Mesothelial cell of epicardium (in vitro differentiated cells): ENCODE data around the gene FXYD1. TPM values are rescaled to one million over a fixed set of nuclear protein-coding genes. Genes with fewer than 3 reads are reported as not detected.

Experiments used
- DNase-seq, 2 experiments: peaks; one replicate each; pipeline ENCODE4 v3.0.0; 2021; ENCODE audit warnings: low spot score in 2 of 2; ENCODE audit not compliant: unreplicated experiment in 2 of 2
- H3K27ac Mint-ChIP-seq: 2 replicates; pipeline ENCODE4 v1.8.0; 2021; ENCODE audit warnings: mixed read lengths
- H3K27me3 Mint-ChIP-seq: 2 replicates; pipeline ENCODE4 v1.8.0; 2021; ENCODE audit warnings: low read depth, mixed read lengths
- H3K36me3 Mint-ChIP-seq: 2 replicates; pipeline ENCODE4 v1.8.0; 2021; ENCODE audit warnings: mixed read lengths
- H3K4me1 Mint-ChIP-seq: 2 replicates; pipeline ENCODE4 v1.8.0; 2021; ENCODE audit warnings: mixed read lengths
- H3K4me3 Mint-ChIP-seq: 2 replicates; pipeline ENCODE4 v1.8.0; 2021; ENCODE audit warnings: mild to moderate bottlenecking, moderate library complexity, mixed read lengths
- H3K9me3 Mint-ChIP-seq: 2 replicates; pipeline ENCODE4 v1.8.0; 2021; ENCODE audit warnings: mixed read lengths
- total RNA-seq: library from RNA; stranded (reverse); gene quantifications from 3 replicates; pipeline ENCODE4 v1.2.1, GENCODE V29; 2021
- TF ChIP-seq, protein P1 (sequence below): fragments of 200-600 bp; sonication (generic); IDR thresholded peaks from one replicate; pipeline ENCODE4 v1.5.0; 2021; ENCODE audit warnings: antibody characterized with exemption; ENCODE audit not compliant: unreplicated experiment

The FXYD1 gene
- total RNA-seq, 1 donor from 2014 or later, result 3.6 TPM

DNA sequence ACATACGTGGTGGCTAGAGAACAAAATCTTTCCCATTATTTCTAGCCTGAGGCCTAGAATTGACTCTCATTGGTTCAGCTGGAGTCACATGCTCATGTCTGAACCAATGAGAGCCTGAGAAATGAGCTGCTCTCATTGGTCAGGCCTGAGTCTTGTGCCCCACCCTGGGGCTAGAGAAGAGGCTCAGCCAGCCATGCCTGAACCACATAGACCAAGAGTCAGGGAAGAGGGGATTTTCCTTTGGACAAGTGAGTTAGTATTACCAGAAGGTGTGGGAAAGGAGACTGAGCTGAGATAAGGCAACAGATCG is 22.8 kb downstream of the FXYD1 start:
- H3K4me1 Mint-ChIP-seq, result no peaks in the 10 kb centered on the region
- peaks cover 3% of the 10 kb centered on the region for H3K27me3 Mint-ChIP-seq
- no peak overlapping the region for H3K27ac Mint-ChIP-seq
- H3K4me3 Mint-ChIP-seq, result no peak overlapping the region
- peaks cover 27% of the 10 kb centered on the region for H3K9me3 Mint-ChIP-seq
- TF ChIP-seq, protein P1, sequence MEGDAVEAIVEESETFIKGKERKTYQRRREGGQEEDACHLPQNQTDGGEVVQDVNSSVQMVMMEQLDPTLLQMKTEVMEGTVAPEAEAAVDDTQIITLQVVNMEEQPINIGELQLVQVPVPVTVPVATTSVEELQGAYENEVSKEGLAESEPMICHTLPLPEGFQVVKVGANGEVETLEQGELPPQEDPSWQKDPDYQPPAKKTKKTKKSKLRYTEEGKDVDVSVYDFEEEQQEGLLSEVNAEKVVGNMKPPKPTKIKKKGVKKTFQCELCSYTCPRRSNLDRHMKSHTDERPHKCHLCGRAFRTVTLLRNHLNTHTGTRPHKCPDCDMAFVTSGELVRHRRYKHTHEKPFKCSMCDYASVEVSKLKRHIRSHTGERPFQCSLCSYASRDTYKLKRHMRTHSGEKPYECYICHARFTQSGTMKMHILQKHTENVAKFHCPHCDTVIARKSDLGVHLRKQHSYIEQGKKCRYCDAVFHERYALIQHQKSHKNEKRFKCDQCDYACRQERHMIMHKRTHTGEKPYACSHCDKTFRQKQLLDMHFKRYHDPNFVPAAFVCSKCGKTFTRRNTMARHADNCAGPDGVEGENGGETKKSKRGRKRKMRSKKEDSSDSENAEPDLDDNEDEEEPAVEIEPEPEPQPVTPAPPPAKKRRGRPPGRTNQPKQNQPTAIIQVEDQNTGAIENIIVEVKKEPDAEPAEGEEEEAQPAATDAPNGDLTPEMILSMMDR, result no peak
- peaks cover 34% of the 10 kb centered on the region for H3K36me3 Mint-ChIP-seq
- no peak for DNase-seq

DNA sequence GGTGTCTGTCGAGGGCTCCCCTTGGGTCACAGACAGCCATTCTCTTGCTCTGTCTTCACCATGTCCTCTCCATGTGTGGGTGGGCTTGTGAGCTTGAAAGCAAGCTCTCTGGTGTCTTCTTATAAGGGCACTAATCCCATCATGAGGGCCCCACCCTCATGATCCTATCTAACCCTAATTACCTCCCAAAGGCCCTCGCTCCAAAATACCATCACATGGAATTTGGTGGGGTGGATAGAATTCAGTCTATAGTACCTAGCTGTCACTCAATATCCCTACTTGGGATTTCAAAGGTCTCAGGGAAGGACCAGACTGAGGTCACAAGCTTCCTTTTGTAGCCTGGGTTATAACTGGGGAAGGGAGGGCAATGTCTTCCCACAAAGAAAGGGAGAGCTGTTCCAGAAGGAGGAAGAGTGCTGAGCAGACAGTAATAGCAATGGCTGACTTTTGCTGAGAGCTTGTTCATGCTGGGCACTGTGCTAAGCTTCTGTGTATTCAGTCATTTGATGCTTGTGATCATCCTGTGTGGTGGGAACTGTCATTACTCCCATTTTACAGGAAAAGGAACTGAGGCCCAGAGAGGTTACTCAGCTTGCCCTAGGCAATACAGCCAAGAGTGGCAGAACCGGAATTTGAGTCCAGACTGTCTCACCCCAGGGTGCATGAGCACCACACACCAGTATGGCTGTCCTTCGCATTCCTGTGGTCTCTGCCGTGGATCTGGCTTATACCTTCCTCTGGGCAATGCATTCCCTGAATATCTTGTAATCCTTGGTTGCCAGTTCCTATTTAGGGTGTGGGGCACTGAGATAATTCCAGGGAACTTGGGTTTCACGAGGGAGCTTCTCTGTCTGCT is 24.1 kb downstream of the FXYD1 start:
- peaks cover 39% of the 10 kb centered on the region for H3K36me3 Mint-ChIP-seq
- H3K4me3 Mint-ChIP-seq, result no peak overlapping the region
- peaks cover 33% of the 10 kb centered on the region for H3K9me3 Mint-ChIP-seq
- H3K27ac Mint-ChIP-seq, result no peak overlapping the region
- DNase-seq, result no peak
- TF ChIP-seq, protein P1, result no peak
- no peaks in the 10 kb centered on the region for H3K27me3 Mint-ChIP-seq
- H3K4me1 Mint-ChIP-seq, result no peaks in the 10 kb centered on the region

DNA sequence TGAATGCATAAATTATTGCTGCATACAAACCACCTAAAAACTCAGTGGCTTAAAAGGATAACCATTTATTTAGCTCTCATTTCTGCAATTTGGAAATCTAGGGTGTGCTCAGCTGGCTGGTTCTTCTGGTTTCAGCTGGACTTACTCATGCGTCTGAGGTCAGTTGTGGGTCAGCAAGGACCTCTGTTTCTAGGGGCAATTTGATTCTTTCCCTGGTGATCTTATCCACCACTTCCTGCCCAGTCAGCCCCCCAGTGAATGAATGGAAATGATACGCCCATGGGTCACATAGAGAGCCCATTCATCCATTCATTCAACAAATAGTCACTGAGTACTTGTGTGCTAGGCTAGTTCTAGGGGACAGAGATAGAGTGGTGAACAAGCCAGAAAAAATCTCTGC is 25.8 kb downstream of the FXYD1 start:
- Mint-ChIP-seq H3K4me3 (no peak overlapping the region), H3K4me1 (no peaks in the 10 kb centered on the region), H3K27me3 (no peaks in the 10 kb centered on the region), H3K36me3 (peaks cover 38% of the 10 kb centered on the region), H3K9me3 (peaks cover 33% of the 10 kb centered on the region), H3K27ac (no peak overlapping the region)
- no peak for DNase-seq
- TF ChIP-seq, protein P1, result no peak

DNA sequence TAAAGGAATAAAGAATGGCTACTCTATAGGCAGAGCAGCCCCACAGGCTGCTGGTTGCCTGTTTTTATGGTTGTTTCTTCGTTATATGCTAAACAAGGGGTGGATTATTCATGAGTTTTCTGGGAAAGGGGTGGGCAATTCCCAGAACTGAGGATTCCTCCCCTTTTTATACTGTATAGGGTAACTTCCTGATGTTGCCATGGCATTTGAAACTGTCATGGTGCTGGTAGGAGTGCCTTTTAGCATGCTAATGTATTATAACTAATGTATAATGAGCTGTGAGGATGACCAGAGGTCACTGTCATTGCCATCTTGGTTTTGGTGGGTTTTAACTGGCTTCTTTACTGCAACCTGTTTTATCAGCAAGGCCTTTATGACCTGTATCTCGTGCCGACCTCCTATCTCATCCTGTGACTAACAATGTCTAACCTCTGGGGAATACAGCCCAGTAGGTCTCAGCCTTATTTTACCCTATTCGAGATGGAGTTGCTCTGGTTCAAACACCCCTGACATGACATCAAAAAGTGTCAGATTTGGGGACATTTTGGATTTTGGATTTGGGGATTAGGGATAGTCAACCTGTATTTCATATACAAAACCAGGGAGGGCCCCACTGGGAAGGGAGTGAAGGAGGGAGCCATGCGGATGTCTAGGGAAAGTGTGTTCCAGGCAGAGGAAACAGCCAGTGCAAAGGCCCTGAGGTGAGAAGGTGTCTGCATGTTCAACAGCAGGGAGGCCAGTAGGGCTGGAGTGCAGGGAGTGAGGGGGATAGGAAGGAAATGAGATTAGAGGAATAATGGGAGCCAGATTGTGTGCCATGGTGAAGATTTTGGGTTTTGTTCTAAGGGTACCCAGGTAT is 26.8 kb downstream of the FXYD1 start:
- H3K36me3 Mint-ChIP-seq, result peaks cover 38% of the 10 kb centered on the region

DNA sequence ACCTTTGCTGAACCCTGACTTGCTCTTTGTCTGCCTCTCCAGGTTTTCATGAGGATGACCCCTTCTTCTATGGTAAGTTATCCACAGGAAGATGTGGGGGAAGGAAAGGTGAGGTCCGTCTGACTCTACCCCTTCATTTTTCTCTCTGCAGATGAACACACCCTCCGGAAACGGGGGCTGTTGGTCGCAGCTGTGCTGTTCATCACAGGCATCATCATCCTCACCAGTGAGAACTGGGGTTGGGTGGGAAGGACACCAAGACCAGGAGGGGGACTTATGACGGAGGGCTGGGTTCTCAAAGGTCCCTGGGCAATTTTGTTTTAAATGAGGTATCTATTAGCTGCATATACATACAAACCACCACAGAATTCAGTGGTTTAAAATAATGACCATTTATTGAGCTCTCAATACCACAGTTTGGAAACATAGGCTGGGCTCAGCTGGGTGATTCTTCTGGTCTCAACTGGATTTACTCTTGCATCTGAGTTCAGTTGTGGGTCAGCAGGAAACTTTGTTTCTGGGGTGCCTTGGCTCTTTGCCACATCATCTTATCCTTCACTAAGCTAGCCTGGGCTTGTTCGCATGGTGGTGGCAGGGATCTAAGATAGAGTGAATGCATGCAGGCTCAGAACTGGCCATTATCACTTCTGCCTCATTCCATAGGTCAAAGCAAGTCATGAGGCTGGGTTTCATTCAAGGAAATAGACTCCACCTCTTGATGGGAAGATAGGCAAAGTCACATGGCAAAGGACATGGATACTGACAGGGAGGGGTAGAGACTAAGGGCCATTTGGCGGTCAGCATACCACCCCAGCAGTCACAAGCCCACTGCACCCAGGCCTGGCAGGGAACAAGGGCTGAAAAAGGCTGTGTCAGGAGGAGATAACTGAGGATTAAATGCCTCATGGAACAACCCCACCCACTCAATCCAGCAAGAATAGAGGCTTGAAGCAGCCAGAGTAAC is 27.8 kb downstream of the FXYD1 start:
- Mint-ChIP-seq H3K27me3 (no peaks in the 10 kb centered on the region), H3K27ac (no peak overlapping the region), H3K36me3 (peaks cover 36% of the 10 kb centered on the region), H3K4me3 (no peak overlapping the region), H3K9me3 (peaks cover 33% of the 10 kb centered on the region), H3K4me1 (no peaks in the 10 kb centered on the region)
- DNase-seq, result no peak
- TF ChIP-seq, protein P1, result no peak

More for the DNA sequence above, 26.8 kb downstream of the FXYD1 start:
- Mint-ChIP-seq H3K4me3 (no peak overlapping the region), H3K27ac (no peak overlapping the region), H3K9me3 (peaks cover 33% of the 10 kb centered on the region), H3K4me1 (no peaks in the 10 kb centered on the region), H3K27me3 (no peaks in the 10 kb centered on the region)
- TF ChIP-seq, protein P1, result no peak
- no peak for DNase-seq
